Activated CD4-positive, alpha-beta T cell treated with anti-CD3 and anti-CD28 coated beads for 48 hours (primary cell): ENCODE data around the gene GGNBP2.

Experiments used
- DNase-seq: peaks from one replicate; pipeline ENCODE4 v3.0.0-alpha.2; 2020

The GGNBP2 gene

GRCh38 chr17:36515837-36516236 lies 28.9 kb upstream of the GGNBP2 start:
- DNase-seq: no peak

DNA sequence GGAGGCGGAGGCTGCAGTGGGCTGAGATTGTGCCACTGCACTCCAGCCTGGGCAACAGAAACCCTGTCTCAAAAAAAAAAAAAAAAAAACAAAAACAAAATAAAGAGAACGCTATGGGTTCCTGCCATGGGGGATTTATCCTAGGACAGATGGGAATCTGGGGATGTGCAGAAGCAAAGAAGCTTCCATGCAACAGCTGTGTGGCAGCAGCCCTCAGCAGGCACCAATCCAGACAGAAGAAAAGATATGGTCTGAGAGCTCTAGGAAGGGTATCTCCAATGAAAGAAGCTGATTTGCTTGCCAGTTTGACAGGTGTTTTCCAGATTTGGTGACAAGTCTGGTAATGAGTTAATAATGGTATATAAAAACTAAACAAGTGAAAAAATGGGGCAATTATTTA lies 21.6 kb upstream of the GGNBP2 start:
- DNase-seq: no peak

DNA sequence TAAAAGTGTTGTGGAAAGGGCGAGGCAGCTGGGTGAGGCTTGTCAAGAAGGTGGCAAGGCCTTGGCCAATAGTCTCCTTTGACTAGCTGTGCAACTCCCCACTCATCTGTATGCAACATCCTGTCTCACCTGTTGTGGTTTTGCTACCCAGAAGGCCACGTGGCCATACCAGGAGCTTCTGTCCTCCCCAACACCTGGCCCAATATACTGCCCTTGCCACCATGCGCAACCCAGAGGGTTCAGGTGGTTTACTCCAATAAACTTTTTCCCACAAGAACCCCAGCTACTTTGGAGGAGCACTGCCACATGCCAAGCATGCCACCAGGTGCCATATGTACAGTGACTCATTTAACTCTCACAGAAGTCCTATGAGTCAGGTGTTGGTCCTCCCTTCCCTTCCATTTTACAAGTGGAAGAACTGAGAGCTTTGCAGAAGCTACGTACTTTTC lies 20.3 kb upstream of the GGNBP2 start:
- DNase-seq: peak; percentile 27

- no peak for DNase-seq
These were observed 19.6 kb upstream of the GGNBP2 start for GRCh38 chr17:36525113-36525512.

GRCh38 chr17:36525888-36526287 lies 18.8 kb upstream of the GGNBP2 start:
- no peak for DNase-seq

DNA sequence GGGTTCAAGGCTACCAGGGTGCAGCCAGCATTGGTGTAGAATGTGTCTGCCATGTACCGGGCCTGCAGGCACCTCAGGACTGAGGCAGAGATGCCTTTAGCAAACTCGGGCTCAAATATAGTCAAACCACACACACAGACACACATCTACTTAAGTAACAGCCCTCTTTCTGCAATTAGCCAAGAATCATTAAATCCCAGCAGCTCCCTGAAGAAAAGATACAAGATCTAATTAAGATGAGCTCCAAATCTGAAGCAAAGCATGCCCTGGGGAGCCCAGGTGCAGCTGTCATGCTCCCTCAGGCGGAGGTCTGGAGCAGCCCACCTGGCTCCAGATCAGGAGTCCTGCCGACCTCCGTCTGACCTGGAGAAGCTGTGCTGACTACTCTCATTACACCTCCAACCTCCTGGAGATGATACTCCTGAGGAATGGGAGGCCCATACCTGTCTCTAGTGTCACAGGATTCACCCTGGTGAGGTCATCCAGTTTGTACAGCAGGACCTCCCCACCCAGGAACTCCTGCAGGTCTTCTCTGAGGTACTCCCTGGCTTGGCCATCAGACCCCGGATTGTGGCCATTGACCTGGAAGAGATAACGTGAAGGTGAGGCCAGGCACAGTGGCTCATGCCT lies 17.0 kb upstream of the GGNBP2 start:
- DNase-seq: no peak

GRCh38 chr17:36529121-36529520 lies 15.6 kb upstream of the GGNBP2 start:
- no peak for DNase-seq

DNA sequence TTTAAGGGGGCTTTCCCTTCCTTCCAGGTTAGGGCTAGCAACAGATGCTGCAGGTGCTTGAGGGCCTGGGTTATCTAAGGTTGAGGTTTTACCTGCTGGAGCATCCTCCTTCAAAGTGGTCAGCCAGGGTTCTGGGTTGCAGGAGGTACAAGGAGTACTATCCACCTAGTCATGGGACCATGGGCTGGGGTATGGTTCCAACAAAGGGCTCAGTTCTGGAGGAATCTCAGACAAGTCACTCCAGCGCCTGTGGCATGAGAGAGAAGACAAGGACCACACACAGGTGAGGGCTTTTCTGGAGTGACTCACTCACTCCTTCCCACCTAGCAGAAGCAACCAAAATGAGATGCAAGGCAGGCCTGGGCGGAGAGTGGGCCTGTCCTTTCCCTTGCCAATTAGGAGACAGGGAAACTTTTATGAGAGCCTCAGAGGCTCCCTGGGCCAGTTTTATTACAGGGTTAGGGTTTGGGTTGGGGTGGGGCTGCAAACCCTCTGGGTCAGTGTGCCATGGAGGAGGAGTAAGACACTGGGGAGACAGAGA lies 12.2 kb upstream of the GGNBP2 start:
- DNase-seq: no peak

DNA sequence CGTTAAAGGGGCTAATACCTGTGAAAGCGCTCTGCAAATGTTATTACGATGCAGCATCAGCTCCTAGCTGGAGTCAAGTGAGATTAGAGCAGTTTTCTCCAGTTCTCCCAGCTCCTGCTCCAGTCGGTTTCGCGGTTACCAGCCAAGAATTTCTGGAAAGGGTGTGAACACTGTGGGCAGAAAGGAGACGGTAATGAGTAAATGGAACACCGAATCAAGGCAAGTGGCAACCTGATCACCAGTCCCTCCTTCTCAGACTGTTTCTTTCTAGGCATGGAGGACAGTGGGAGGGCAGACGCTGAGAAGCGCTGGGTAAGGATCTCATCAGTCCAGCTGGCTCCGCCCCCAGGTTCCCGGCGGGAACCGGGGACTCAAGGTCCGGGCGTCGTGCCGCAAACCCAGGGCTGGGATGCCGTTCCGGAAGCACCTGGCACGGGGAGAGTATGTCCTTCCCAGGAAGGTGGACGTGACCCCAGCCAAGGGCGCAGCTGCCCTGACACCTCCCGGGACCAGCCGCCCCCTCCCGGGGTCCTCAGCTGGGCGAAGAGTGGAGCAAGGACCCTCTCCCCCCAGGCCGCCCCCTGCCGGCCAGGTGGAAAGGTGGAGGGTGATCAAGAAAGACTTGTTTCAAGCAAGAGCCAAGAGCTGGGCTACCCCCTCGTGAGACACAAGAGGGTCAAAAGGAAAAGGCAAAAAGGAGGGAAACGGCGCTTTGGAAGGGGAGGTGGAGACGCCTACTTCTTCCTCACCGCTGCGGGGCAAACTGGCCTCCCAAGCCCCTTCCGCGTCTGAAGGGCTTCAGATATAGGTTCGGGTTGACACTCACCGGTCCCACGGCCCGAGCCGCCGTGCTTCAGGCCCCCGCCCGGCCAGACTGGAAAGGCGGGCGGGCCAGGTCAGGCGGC lies 10.5 kb upstream of the GGNBP2 start:
- peak; percentile 65 for DNase-seq

DNA sequence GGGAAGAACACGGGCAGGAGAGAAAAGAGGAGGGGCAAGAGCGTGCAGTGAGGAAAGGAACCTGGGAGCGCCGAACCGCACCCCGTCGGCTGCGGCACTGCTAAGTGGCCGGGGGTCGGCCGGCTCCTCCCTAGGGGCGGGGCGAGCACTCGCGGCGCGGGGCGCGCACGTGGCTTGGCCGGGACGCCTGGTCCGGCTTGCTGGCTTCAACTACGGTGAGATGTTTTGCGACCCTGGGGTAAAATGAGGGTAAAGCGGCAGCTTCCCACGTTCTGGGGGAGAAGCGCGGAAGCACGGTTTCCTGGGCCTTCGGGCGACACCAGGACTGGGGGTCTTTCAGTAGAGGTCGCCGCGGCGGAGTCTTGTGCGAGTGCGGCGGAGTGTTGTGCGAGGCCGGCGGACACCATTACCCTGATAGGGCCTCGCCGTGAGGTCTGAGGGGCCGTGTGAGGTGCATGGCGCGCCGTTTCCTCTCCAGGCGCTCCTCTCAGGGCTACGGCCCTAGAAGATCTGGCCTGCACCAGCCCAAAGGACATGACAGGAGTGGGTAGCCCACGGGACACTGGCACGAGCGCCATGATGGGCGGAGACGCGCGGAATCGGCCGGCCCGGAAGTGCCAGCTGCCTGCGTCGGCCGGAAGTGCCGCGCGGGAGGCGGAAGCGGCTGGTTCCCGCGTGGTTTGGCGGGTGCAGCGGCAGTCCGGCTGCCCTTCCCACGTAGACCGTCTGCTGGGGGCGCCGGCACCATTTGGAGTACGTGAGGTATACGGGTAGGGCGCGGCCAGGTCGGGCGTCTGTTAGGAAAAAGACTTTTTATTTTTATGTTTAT lies 9.7 kb upstream of the GGNBP2 start, which contains the start of the genes MYO19 and PIGW:
TSS of gene MYO19 (minus strand) at position 29 of the 829 bp plus-strand sequence. CDS start 2,330 bp downstream, outside the sequence.
TSS of gene PIGW (plus strand) at position 148 of the 829 bp plus-strand sequence. CDS start 2,115 bp downstream, outside the sequence.
- DNase-seq: peak; percentile 92

GRCh38 chr17:36535669-36536081 lies 9.0 kb upstream of the GGNBP2 start:
- no peak for DNase-seq

GRCh38 chr17:36540696-36541095 lies 4.0 kb upstream of the GGNBP2 start:
- no peak for DNase-seq

DNA sequence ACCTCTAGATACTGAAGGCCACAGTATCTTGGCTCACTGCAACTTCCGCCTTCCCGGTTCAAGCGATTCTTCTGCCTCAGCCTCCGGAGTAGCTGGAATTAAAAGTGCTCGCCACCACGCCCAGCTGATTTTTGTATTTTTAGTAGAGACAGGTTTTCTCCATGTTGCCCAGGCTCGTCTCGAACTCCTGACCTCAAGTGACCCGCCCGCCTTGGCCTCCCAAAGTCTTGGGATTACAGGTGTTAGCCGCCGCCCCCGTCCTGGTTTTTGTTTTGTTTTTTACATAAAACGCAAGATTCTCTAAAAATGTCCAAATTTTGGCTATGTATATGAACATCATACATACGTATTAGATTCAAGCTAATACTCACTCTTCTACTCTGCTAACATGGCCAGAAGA lies 2.0 kb upstream of the GGNBP2 start:
- no peak for DNase-seq

- peak; percentile 23 for DNase-seq
These were observed 744 bp upstream of the GGNBP2 start for GRCh38 chr17:36544044-36544306.

DNA sequence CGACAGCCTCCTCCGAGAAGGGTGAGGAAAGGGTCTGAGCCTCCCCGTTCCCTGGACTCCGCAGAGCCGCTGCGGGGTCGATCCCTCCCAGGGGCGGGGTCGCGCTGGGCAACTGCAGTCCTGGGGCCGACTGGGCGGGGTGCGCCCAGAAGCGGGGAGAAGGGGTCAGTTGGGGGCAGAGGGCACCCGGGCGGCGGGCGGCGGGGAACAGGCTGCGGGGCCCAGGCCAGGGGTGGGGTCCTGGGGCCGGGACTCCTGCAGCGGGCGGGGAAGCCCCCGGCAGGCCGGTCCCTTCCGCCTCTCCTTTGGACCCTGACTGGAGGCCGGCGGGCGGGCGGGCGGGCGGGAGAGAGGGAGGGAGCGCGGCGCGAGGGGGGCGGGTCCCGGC lies 352 bp downstream of the GGNBP2 start:
- no peak for DNase-seq

DNA sequence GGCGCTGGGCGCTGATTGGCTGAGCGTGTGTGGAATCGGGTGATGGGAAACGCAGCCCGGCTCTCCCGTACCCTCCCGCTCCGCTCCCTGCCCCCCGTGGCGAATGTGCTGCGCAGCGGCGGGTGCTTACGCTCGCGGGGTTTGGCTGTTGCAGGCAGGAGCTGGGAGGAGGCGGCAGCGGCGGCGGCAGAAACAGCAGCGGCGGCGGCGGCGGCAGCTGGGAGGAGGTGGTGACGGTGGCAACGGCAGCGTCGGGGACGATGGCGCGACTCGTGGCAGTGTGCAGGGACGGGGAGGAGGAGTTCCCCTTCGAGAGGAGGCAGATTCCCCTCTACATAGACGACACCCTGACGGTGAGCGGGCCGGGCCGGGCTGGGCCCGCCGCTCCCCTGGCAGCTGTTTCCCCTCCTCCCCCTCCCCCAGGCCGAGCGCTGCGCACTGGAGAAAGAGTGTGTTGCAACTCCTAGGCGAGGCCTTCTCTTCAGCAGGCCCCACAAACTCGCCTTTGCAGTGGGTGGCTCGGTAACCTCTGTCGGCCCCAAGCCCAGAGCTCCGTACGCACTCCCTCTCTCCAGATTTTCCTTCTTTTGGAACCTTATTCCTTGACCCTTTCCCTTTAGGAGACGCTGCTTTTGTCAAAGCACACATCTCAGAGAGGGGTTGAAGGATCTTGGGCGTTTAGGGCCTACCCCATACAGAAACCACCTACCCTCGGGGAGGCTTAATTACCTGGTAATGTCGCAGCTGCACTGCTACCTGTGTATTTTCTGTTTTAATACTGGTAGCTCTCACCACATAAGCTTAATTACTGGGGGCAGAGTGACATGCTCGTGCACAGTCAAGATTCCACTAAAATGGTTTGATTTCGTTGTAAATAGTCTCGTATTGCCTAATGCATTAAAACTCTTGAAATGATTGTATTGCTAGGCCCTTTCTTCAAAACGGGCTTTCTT lies 1.0 kb downstream of the GGNBP2 start:
- peak; percentile 99 for DNase-seq

GRCh38 chr17:36546418-36547093 lies 1.8 kb downstream of the GGNBP2 start:
- no peak for DNase-seq

DNA sequence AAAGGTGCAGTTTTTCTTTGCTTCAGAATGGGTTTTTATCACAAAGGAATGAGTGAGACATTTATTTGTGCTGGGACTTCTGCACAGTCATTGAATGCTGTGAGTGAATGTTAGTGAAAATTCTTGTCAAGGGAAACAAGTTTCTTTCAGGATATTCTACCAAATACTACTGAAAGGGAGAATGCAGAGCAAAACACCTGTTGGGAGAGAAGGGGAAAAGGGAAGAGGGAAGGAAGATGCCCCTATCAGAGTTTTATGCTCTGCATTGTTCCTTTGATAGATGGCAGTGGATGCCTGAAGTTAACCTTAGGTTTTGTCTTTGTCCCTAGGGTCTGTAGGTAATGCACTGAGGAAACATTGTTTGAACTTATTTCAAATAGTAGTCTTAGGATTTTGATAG lies 3.1 kb downstream of the GGNBP2 start:
- DNase-seq: no peak

GRCh38 chr17:36550491-36551417 lies 6.0 kb downstream of the GGNBP2 start:
- DNase-seq: no peak

- no peak for DNase-seq
These were observed 8.7 kb downstream of the GGNBP2 start for GRCh38 chr17:36553459-36553858.
